NCI-H187 (cell line): ENCODE measurements around the gene GREM1.
A peak's percentile ranks its signal among the peaks of the same experiment; 100 is the strongest.

Experiments used
- DNase-seq, 2 experiments: peaks; one replicate each; lab custom pipeline; 2025; lab: John Stamatoyannopoulos, UW

GREM1 gene

GRCh38 chr15:32730677-32731654 lies 13.2 kb downstream of the GREM1 start:
- peak in 1 of 2 experiments; percentile 23 for DNase-seq

GRCh38 chr15:32732574-32733157 lies 14.9 kb downstream of the GREM1 start:
- no peak for DNase-seq

- no peak for DNase-seq
Observed at GRCh38 chr15:32733281-32733680, 15.5 kb downstream of the GREM1 start.

GRCh38 chr15:32735989-32736700 lies 18.3 kb downstream of the GREM1 start:
- DNase-seq, result no peak

GRCh38 chr15:32736701-32737061 lies 18.9 kb downstream of the GREM1 start:
- no peak for DNase-seq

GRCh38 chr15:32737304-32737703 lies 19.5 kb downstream of the GREM1 start:
- DNase-seq, result no peak

- DNase-seq, result no peak
Observed at GRCh38 chr15:32738666-32739065, 20.9 kb downstream of the GREM1 start.

- no peak for DNase-seq
Observed at GRCh38 chr15:32739522-32740063, 21.8 kb downstream of the GREM1 start.

GRCh38 chr15:32743411-32744140 lies 25.8 kb downstream of the GREM1 start:
- DNase-seq, result no peak

GRCh38 chr15:32746116-32746857 lies 28.5 kb downstream of the GREM1 start:
- no peak for DNase-seq

- no peak for DNase-seq
Observed at GRCh38 chr15:32747921-32748342, 30.1 kb downstream of the GREM1 start.

- DNase-seq, result no peak
Observed at GRCh38 chr15:32750979-32751378, 33.2 kb downstream of the GREM1 start.

GRCh38 chr15:32757426-32757825 lies 39.6 kb downstream of the GREM1 start:
- DNase-seq, result no peak

GRCh38 chr15:32763295-32763694 lies 45.5 kb downstream of the GREM1 start:
- no peak for DNase-seq

- no peak for DNase-seq
Observed at GRCh38 chr15:32765236-32765635, 47.4 kb downstream of the GREM1 start.

- DNase-seq, result no peak
Observed at GRCh38 chr15:32766101-32766500, 48.3 kb downstream of the GREM1 start.

- no peak for DNase-seq
Observed at GRCh38 chr15:32767236-32767635, 49.4 kb downstream of the GREM1 start.

- DNase-seq, result no peak
Observed at GRCh38 chr15:32774022-32774421, 56.2 kb downstream of the GREM1 start.

- no peak for DNase-seq
Observed at GRCh38 chr15:32775103-32775502, 57.3 kb downstream of the GREM1 start.

GRCh38 chr15:32778391-32779176 lies 60.8 kb downstream of the GREM1 start:
- DNase-seq, result no peak
